ENCODE measurements around the gene INHBC.

Gene INHBC

GRCh38 chr12:57479376-57480115 lies 45.0 kb downstream of the INHBC start, which contains the start of gene ARHGAP9:
Gene ARHGAP9, minus strand, starts transcription at chr12:57479866. Its CDS starts 460 bp downstream, at chr12:57479406.
- H3K4me3 ChIP-seq (ENCODE audit: low read length) = no peak within 1 kb of the TSS
- no peak for DNase-seq (ENCODE audit: low read depth)
- TF ChIP-seq, protein P1, sequence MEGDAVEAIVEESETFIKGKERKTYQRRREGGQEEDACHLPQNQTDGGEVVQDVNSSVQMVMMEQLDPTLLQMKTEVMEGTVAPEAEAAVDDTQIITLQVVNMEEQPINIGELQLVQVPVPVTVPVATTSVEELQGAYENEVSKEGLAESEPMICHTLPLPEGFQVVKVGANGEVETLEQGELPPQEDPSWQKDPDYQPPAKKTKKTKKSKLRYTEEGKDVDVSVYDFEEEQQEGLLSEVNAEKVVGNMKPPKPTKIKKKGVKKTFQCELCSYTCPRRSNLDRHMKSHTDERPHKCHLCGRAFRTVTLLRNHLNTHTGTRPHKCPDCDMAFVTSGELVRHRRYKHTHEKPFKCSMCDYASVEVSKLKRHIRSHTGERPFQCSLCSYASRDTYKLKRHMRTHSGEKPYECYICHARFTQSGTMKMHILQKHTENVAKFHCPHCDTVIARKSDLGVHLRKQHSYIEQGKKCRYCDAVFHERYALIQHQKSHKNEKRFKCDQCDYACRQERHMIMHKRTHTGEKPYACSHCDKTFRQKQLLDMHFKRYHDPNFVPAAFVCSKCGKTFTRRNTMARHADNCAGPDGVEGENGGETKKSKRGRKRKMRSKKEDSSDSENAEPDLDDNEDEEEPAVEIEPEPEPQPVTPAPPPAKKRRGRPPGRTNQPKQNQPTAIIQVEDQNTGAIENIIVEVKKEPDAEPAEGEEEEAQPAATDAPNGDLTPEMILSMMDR (conservative IDR thresholded peaks at IDR 0.05; ENCODE audit: low read depth, low read length) = no peak

DNA sequence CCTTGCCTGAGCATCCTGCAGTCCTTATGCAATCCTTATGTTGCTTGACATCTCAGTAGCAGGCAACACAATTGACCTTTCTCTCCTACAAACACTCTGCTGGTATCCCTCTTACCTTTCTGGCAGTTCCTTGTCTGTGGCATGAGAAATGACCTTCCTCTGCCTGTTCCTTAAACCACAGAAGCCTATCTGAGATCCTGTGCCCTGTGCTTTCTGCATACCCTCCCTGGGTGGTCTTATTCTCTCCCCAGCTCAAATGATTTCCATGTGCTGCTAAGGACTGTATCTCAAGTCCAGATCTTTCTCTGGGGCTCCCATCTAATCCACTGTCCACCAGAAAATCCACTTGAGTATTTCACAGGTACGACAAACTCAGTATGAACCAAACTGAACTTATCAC lies 47.1 kb downstream of the INHBC start:
- DNase-seq (ENCODE audit: low read depth) = no peak
- TF ChIP-seq, protein P1 (conservative IDR thresholded peaks at IDR 0.05; ENCODE audit: low read depth, low read length) = no peak
- H3K4me3 ChIP-seq (ENCODE audit: low read length) = no peak overlapping the region

DNA sequence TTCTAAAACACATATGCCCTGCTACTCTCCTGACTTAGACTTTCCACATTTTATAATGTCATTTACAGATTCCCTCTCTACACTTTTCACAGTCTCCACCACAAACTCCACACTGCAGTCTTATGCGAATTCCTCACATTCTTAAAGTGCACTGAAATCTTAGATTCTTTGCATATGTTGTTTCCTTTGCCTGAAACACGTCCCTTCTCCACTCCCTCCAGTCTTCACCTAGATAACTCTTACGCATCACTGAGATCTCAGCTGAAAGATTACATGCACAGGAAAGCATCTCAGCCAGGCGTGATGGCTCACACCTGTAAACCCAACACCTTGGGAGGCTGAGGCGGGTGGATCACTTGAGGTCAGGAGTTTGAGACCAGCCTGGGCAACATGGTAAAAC lies 48.9 kb downstream of the INHBC start:
- no peak for DNase-seq (ENCODE audit: low read depth)
- no peak overlapping the region for H3K4me3 ChIP-seq (ENCODE audit: low read length)

DNA sequence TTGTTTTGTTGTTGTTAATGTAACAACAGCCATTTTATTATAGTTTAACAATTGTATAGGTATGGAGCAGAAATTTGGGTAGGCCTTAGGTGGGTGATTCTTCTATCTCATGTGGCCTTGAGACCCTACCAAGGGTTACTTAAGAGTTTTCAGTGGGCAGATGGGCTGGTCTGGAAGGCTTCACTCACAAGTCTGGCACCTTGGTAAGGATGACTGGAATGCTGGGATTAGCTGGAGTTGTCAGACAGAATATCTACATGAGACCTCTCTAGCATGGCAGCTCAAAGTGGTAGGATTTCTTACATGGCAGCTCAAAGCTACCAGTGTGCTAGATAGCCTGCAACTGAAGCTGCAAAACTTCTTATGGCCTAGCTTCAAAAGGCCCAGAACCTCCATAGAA lies 51.1 kb downstream of the INHBC start:
- DNase-seq (ENCODE audit: low read depth) = no peak
- TF ChIP-seq, protein P1 (conservative IDR thresholded peaks at IDR 0.05; ENCODE audit: low read depth, low read length) = no peak
- H3K4me3 ChIP-seq (ENCODE audit: low read length) = no peak overlapping the region

More for the DNA sequence above, 48.9 kb downstream of the INHBC start:
- TF ChIP-seq, protein P1 (conservative IDR thresholded peaks at IDR 0.05; ENCODE audit: low read depth, low read length) = no peak

GRCh38 chr12:57487055-57487596 lies 52.5 kb downstream of the INHBC start:
- no peak for DNase-seq (ENCODE audit: low read depth)
- TF ChIP-seq, protein P1 (conservative IDR thresholded peaks at IDR 0.05; ENCODE audit: low read depth, low read length) = no peak
- peak overlapping the region; percentile 96 for H3K4me3 ChIP-seq (ENCODE audit: low read length)

- TF ChIP-seq, protein P1 (conservative IDR thresholded peaks at IDR 0.05; ENCODE audit: low read depth, low read length) = no peak
- H3K4me3 ChIP-seq (ENCODE audit: low read length) = peak within 1 kb of the TSS; percentile 96
- peak; percentile 83 for DNase-seq (ENCODE audit: low read depth)
These were observed 53.2 kb downstream of the INHBC start, which contains the start of gene MARS1 for GRCh38 chr12:57487597-57488401. Gene MARS1, plus strand, starts transcription at chr12:57488068. Its CDS starts 23 bp downstream, at chr12:57488091.

Data from retinal pigment epithelial cell (primary cell).